ENCODE data around the gene ZAP70. TPM values are rescaled to one million over a fixed set of nuclear protein-coding genes. Genes with fewer than 3 reads are reported as not detected.
A peak's percentile ranks its signal among the peaks of the same experiment; 100 is the strongest.

ZAP70 gene
- total and polyA plus RNA-seq, 2 of the 13 experiments (the other 11 are each of a cell fraction or from before 2014, with no cell fraction given) = 0.51 to 4.0 TPM

- TF ChIP-seq HNF1A (IDR thresholded peaks at IDR 0.05; ENCODE audit: low read depth) (no peak; the same call in 1 of the 2 replicates), HNF1A (CRISPR knock-in tag; IDR thresholded peaks at IDR 0.05; ENCODE audit: borderline replicate concordance) (no peak; the same call in 1 of the 2 replicates), CCDC6 (CRISPR knock-in tag; IDR thresholded peaks at IDR 0.05) (peak; percentile 63; the same call in 1 of the 2 replicates), ZMYM2 (CRISPR knock-in tag; IDR thresholded peaks at IDR 0.05) (no peak), SUZ12 (IDR thresholded peaks at IDR 0.05; ENCODE audit: low read depth, low read length) (no peak), ZBTB10 (CRISPR knock-in tag; IDR thresholded peaks at IDR 0.05; ENCODE audit: borderline replicate concordance) (0 out of 2 replicates have a peak, but pooled peaks have one; percentile 41), PBX2 (CRISPR knock-in tag; IDR thresholded peaks at IDR 0.05) (peak; percentile 93), SMARCE1 (IDR thresholded peaks at IDR 0.05; ENCODE audit: borderline replicate concordance) (no peak), ZSCAN9 (CRISPR knock-in tag; IDR thresholded peaks at IDR 0.05; ENCODE audit: borderline replicate concordance) (0 out of 2 replicates have a peak, but pooled peaks have one; percentile 61), ZNF749 (CRISPR knock-in tag; IDR thresholded peaks at IDR 0.05; ENCODE audit: borderline replicate concordance) (peak; percentile 34; the same call in 1 of the 2 replicates), MAFK (conservative IDR thresholded peaks at IDR 0.05 in 1 of 2, IDR thresholded peaks at IDR 0.05 in 1 of 2; ENCODE audit: low read length in 2 of 2) (peak; percentile 72 to 75), HOXA3 (CRISPR knock-in tag; IDR thresholded peaks at IDR 0.05) (peak; percentile 83), ATF7 (IDR thresholded peaks at IDR 0.05) (peak; percentile 99), ATF7 (CRISPR knock-in tag; IDR thresholded peaks at IDR 0.05) (peak; percentile 100), HMG20B (CRISPR knock-in tag; conservative IDR thresholded peaks at IDR 0.05) (no peak), ZFP90 (CRISPR knock-in tag; IDR thresholded peaks at IDR 0.05; ENCODE audit: borderline replicate concordance) (peak; percentile 77; the same call in 1 of the 2 replicates), SNAI1 (CRISPR knock-in tag; IDR thresholded peaks at IDR 0.05; ENCODE audit: borderline replicate concordance) (no peak), ZFP91 (CRISPR knock-in tag; IDR thresholded peaks at IDR 0.05; ENCODE audit: borderline replicate concordance) (peak; percentile 100), SMAD3 (CRISPR knock-in tag; IDR thresholded peaks at IDR 0.05) (0 out of 2 replicates have a peak, but pooled peaks have one; percentile 64)
These were observed 49.3 kb upstream of the ZAP70 start, which contains the start of gene ACTR1B (continued) for GRCh38 chr2:97663962-97664635.
